H9 (cell line): ENCODE measurements around the gene DCUN1D2. TPM values are rescaled to one million over a fixed set of nuclear protein-coding genes. Genes with fewer than 3 reads are reported as not detected.

Experiments used
- DNase-seq: peaks from one replicate; pipeline ENCODE4 v3.0.0-alpha.2; 2017
- H2AFZ ChIP-seq: one replicate; pipeline ENCODE4 v1.6.1; 2013; ENCODE audit warnings: mild to moderate bottlenecking, low read length, control low read depth, moderate library complexity
- H2AK5ac ChIP-seq: 2 replicates; pipeline ENCODE4 v1.6.1; 2013; ENCODE audit warnings: low read length, control low read depth, mixed read lengths; ENCODE audit not compliant: insufficient read length
- H2BK120ac ChIP-seq: one replicate; pipeline ENCODE4 v1.6.1; 2013; ENCODE audit warnings: low read depth, mild to moderate bottlenecking, low read length, control low read depth, inconsistent platforms; ENCODE audit not compliant: poor library complexity, severe bottlenecking
- H2BK12ac ChIP-seq: 2 replicates; pipeline ENCODE4 v1.6.1; 2013; ENCODE audit warnings: low read length, control low read depth, mixed read lengths, low read depth; ENCODE audit not compliant: insufficient read length
- H2BK15ac ChIP-seq: 2 replicates; pipeline ENCODE4 v1.6.1; 2013; ENCODE audit warnings: low read depth, low read length, control low read depth
- H2BK20ac ChIP-seq: one replicate; pipeline ENCODE4 v1.6.1; 2013; ENCODE audit warnings: low read depth, mild to moderate bottlenecking, low read length, control low read depth, inconsistent platforms; ENCODE audit not compliant: poor library complexity, severe bottlenecking
- H2BK5ac ChIP-seq: 2 replicates; pipeline ENCODE4 v1.6.1; 2013; ENCODE audit warnings: low read length, control low read depth, mixed read lengths; ENCODE audit not compliant: insufficient read length
- H3K14ac ChIP-seq: 2 replicates; pipeline ENCODE4 v1.6.1; 2013; ENCODE audit warnings: low read length, control low read depth; ENCODE audit not compliant: insufficient read depth
- H3K18ac ChIP-seq: 2 replicates; pipeline ENCODE4 v1.6.1; 2013; ENCODE audit warnings: low read depth, mild to moderate bottlenecking, mixed read lengths, low read length, control low read depth; ENCODE audit not compliant: insufficient read length
- H3K23ac ChIP-seq: 2 replicates; pipeline ENCODE4 v1.6.1; 2013; ENCODE audit warnings: low read length, control low read depth, mixed read lengths, low read depth; ENCODE audit not compliant: insufficient read length
- H3K23me2 ChIP-seq: 2 replicates; pipeline ENCODE4 v1.6.1; 2013; ENCODE audit warnings: low read depth, mild to moderate bottlenecking, mixed read lengths, low read length, control low read depth; ENCODE audit not compliant: insufficient read length, poor library complexity, severe bottlenecking
- H3K27ac ChIP-seq: 2 replicates; pipeline ENCODE4 v1.5.1; 2013; ENCODE audit warnings: low read length, control low read depth, mixed read lengths, low read depth; ENCODE audit not compliant: insufficient read length
- H3K27me3 ChIP-seq: 2 replicates; pipeline ENCODE4 v1.6.1; 2013; ENCODE audit warnings: low read length, control low read depth, inconsistent platforms; ENCODE audit not compliant: insufficient read depth
- H3K4ac ChIP-seq: 2 replicates; pipeline ENCODE4 v1.6.1; 2013; ENCODE audit warnings: low read depth, mild to moderate bottlenecking, control low read depth, inconsistent platforms, low read length, moderate library complexity
- H3K4me1 ChIP-seq: 2 replicates; pipeline ENCODE4 v1.6.1; 2013; ENCODE audit warnings: low read length, control low read depth, inconsistent platforms; ENCODE audit not compliant: insufficient read depth
- H3K4me2 ChIP-seq: 2 replicates; pipeline ENCODE4 v1.6.1; 2013; ENCODE audit warnings: low read length, control low read depth, mixed read lengths; ENCODE audit not compliant: insufficient read length, insufficient read depth
- H3K56ac ChIP-seq: 2 replicates; pipeline ENCODE4 v1.6.1; 2013; ENCODE audit warnings: low read depth, mild to moderate bottlenecking, mixed read lengths, low read length, control low read depth; ENCODE audit not compliant: insufficient read length
- H3K79me1 ChIP-seq: 2 replicates; pipeline ENCODE4 v1.6.1; 2013; ENCODE audit warnings: low read depth, mild to moderate bottlenecking, moderate library complexity, low read length, control low read depth, inconsistent platforms; ENCODE audit not compliant: insufficient read depth, poor library complexity, severe bottlenecking
- H3K79me2 ChIP-seq: 2 replicates; pipeline ENCODE4 v1.6.1; 2013; ENCODE audit warnings: low read length, control low read depth, inconsistent platforms; ENCODE audit not compliant: insufficient read depth
- H3K9ac ChIP-seq: 2 replicates; pipeline ENCODE4 v1.6.1; 2013; ENCODE audit warnings: low read length, control low read depth, mixed read lengths; ENCODE audit not compliant: insufficient read length; ENCODE audit errors: extremely low read depth
- H3K9me3 ChIP-seq: one replicate; pipeline ENCODE4 v1.6.1; 2013; ENCODE audit warnings: low read depth, low read length, inconsistent platforms; ENCODE audit not compliant: control insufficient read depth
- H3T11ph ChIP-seq: one replicate; pipeline ENCODE4 v1.6.1; 2013; ENCODE audit warnings: mild to moderate bottlenecking, low read length, control low read depth, inconsistent platforms
- H4K20me1 ChIP-seq: one replicate; pipeline ENCODE4 v1.6.1; 2013; ENCODE audit not compliant: control insufficient read depth, insufficient read length, insufficient read depth
- H4K5ac ChIP-seq: 2 replicates; pipeline ENCODE4 v1.6.1; 2013; ENCODE audit warnings: low read depth, mild to moderate bottlenecking, mixed read lengths, low read length, control low read depth; ENCODE audit not compliant: insufficient read length
- H4K8ac ChIP-seq: replicated peaks from 2 replicates; pipeline ENCODE4 v1.6.1; 2013; ENCODE audit warnings: low read length, control low read depth, mixed read lengths, low read depth; ENCODE audit not compliant: insufficient read length
- H4K91ac ChIP-seq: 2 replicates; pipeline ENCODE4 v1.6.1; 2013; ENCODE audit warnings: low read depth, mild to moderate bottlenecking, moderate library complexity, mixed read lengths, low read length, control low read depth; ENCODE audit not compliant: insufficient read length
- H3K27ac Mint-ChIP-seq, 3 experiments: 2 replicates in 2 of 3; 3 replicates in 1 of 3; pipeline ENCODE4 v1.8.0; 2020 to 2021; ENCODE audit warnings: mixed read lengths in 3 of 3, mild to moderate bottlenecking in 1 of 3, moderate library complexity in 1 of 3
- H3K27me3 Mint-ChIP-seq: 2 replicates; pipeline ENCODE4 v1.8.0; 2021; ENCODE audit warnings: low read depth, mild to moderate bottlenecking, moderate library complexity, mixed read lengths
- H3K36me3 Mint-ChIP-seq, 3 experiments: 2 replicates in 2 of 3; 3 replicates in 1 of 3; pipeline ENCODE4 v1.8.0; 2020 to 2021; ENCODE audit warnings: low read depth in 3 of 3, mixed read lengths in 3 of 3; ENCODE audit not compliant: insufficient read depth in 1 of 3
- H3K4me1 Mint-ChIP-seq, 2 experiments: 2 replicates each; pipeline ENCODE4 v1.8.0; 2020; ENCODE audit warnings: mixed read lengths in 2 of 2
- H3K4me3 Mint-ChIP-seq, 2 experiments: 2 replicates in 1 of 2; 3 replicates in 1 of 2; pipeline ENCODE4 v1.8.0; 2020 to 2021; ENCODE audit warnings: mild to moderate bottlenecking in 2 of 2, mixed read lengths in 2 of 2, moderate library complexity in 1 of 2
- H3K9me3 Mint-ChIP-seq, 2 experiments: 2 replicates in 1 of 2; 3 replicates in 1 of 2; pipeline ENCODE4 v1.8.0; 2020; ENCODE audit warnings: mild to moderate bottlenecking in 2 of 2, mixed read lengths in 2 of 2, moderate library complexity in 1 of 2
- WGBS: extraction: QIAGEN DNeasy Blood & Tissue Kit; methylation state at CpG from one replicate; pipeline ENCODE4 v1.1.7; 2013; ENCODE audit warnings: missing lambda C conversion rate, low lambda C conversion rate, mixed read lengths; ENCODE audit not compliant: insufficient read length; ENCODE audit errors: extremely low coverage; 5-methylcytosine and 5-hydroxymethylcytosine counted together
- long read RNA-seq: library from polyadenylated mRNA; unstranded; transcript quantifications from one replicate; pipeline ENCODE4 v2.0.0, GENCODE V29; 2020
- total RNA-seq: library from RNA; stranded (reverse); gene quantifications from 2 replicates; pipeline ENCODE4 v1.2.1, GENCODE V29; 2021
- TF ChIP-seq, protein P1 (sequence below): fragments of 200-600 bp; sonication (generic); conservative IDR thresholded peaks from 3 replicates; pipeline ENCODE4 v1.8.0; 2021; ENCODE audit warnings: antibody characterized with exemption, mild to moderate bottlenecking

Gene DCUN1D2
- 36.8 and 44.0 TPM in 2 replicates for total RNA-seq
- long read RNA-seq, partial matches to known transcripts: 6 of 28 reads
- long read RNA-seq, other reads (novel, unspliced or antisense): 16 of 28 reads

DNA sequence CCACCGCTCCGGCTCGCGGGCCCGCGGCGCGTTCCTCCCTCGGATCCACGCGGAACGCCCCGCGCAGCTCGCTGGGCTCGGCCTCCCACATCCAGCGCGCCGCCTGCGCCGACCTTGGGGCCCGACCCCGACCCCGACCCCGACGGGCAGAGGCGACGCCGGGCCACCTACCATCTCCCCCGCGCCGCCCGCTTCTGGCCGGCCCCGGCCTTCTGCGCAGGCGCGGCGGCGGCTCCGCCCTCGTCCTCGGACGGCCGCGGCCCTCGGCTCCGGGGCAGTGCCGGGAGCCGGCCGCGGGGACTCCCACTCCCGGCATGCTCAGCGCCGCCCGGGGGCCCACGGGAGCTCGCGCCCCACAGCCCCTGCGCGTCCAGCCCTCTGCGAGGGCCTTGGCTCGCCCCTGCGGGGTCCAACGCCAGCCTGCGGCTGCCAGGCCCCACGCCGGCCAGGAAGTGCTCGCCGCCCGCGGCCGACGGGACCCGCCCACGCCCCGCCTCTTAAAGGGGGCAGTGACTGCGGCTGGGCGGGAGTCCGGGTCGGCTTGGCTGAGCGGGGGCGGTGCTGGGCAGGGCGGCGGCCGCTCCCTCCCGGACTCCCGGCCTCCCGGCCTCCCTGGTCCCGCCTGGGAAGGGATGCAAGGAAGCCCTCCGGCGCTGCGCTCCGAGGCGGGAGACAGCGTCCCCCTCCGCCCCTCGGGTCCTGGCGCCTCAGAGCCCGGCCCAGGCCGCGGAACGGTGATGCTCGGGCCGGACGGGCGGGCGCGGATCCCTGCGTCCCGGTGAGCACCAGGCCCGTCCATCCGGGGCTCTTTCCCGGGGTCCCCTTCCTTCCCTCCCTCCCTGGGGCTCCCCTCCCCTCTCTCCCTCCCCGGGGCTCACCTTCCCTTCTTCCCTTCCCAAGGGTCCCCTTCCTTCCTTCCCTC, at the start of gene DCUN1D2:
Gene DCUN1D2 (minus strand): TSS at position 216 of the 922 bp plus-strand sequence. CDS start 42 bp downstream, at position 174.
- peak within 1 kb of the TSS; percentile 45 for H3K14ac ChIP-seq
- H3K18ac ChIP-seq: peak within 1 kb of the TSS; percentile 66
- peak within 1 kb of the TSS; percentile 76 for H3K9ac ChIP-seq
- Mint-ChIP-seq H3K27me3 (no peaks in the 10 kb centered on the region), H3K4me1 (peaks cover 72 to 73% of the 10 kb centered on the region in 2 experiments), H3K27ac (peak within 1 kb of the TSS; percentile 44 to 93 (median 87)), H3K9me3 (peaks cover 0 to 2% of the 10 kb centered on the region in 2 experiments; a peak in 3 of 5 replicates), H3K36me3 (peaks cover 4 to 30% (median 22%) of the 10 kb centered on the region in 3 experiments; a peak in 6 of 7 replicates), H3K4me3 (peak within 1 kb of the TSS; percentile 89 to 92)
- H3T11ph ChIP-seq: no peak within 1 kb of the TSS
- H3K4me1 ChIP-seq: peaks cover 6% of the 10 kb centered on the region; the same call in 1 of the 2 replicates
- peaks cover 31% of the 10 kb centered on the region; the same call in 1 of the 2 replicates for H3K79me2 ChIP-seq
- H2AFZ ChIP-seq: no peak within 1 kb of the TSS
- no peak within 1 kb of the TSS for H2BK120ac ChIP-seq
- no peaks in the 10 kb centered on the region for H4K20me1 ChIP-seq
- H3K4ac ChIP-seq: no peak within 1 kb of the TSS
- H2BK5ac ChIP-seq: no peak within 1 kb of the TSS
- H3K9me3 ChIP-seq: no peaks in the 10 kb centered on the region
- peak; percentile 89 for DNase-seq
- peak within 1 kb of the TSS; percentile 75 for H3K4me2 ChIP-seq
- H3K23ac ChIP-seq: no peak within 1 kb of the TSS
- peaks cover 21% of the 10 kb centered on the region for H3K23me2 ChIP-seq
- no peak within 1 kb of the TSS for H2BK12ac ChIP-seq
- H3K56ac ChIP-seq: no peak within 1 kb of the TSS
- TF ChIP-seq, protein P1, sequence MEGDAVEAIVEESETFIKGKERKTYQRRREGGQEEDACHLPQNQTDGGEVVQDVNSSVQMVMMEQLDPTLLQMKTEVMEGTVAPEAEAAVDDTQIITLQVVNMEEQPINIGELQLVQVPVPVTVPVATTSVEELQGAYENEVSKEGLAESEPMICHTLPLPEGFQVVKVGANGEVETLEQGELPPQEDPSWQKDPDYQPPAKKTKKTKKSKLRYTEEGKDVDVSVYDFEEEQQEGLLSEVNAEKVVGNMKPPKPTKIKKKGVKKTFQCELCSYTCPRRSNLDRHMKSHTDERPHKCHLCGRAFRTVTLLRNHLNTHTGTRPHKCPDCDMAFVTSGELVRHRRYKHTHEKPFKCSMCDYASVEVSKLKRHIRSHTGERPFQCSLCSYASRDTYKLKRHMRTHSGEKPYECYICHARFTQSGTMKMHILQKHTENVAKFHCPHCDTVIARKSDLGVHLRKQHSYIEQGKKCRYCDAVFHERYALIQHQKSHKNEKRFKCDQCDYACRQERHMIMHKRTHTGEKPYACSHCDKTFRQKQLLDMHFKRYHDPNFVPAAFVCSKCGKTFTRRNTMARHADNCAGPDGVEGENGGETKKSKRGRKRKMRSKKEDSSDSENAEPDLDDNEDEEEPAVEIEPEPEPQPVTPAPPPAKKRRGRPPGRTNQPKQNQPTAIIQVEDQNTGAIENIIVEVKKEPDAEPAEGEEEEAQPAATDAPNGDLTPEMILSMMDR: no peak
- no peak within 1 kb of the TSS for H2BK15ac ChIP-seq
- H4K5ac ChIP-seq: no peak within 1 kb of the TSS
- no peak within 1 kb of the TSS for H4K91ac ChIP-seq
- H3K79me1 ChIP-seq: no peaks in the 10 kb centered on the region
- WGBS: no CpG with 5 or more reads among the region's 115 CpGs
- no peak within 1 kb of the TSS for H2AK5ac ChIP-seq
- H2BK20ac ChIP-seq: no peak within 1 kb of the TSS
- H4K8ac ChIP-seq: no peak within 1 kb of the TSS
- H3K27me3 ChIP-seq: no peaks in the 10 kb centered on the region
- H3K27ac ChIP-seq: no peak within 1 kb of the TSS
